HepG2 (cell line): ENCODE measurements around the gene NDUFA5. TPM values are rescaled to one million over a fixed set of nuclear protein-coding genes. Genes with fewer than 3 reads are reported as not detected.

Source experiments
- ATAD3A ChIP-seq: sonication (generic); formaldehyde crosslinking; IDR thresholded peaks from 2 replicates; pipeline ENCODE4 v1.4.0; 2020; ENCODE audit warnings: missing genetic modification reagents
- ATF7-NPFF ChIP-seq: sonication (generic); formaldehyde crosslinking; IDR thresholded peaks from 2 replicates; pipeline ENCODE4 v1.8.1; 2023; ENCODE audit warnings: mild to moderate bottlenecking, low read depth, missing genetic modification reagents, moderate library complexity
- CEBPG ChIP-seq: IDR thresholded peaks from 2 replicates; pipeline ENCODE4 v1.6.1; 2016
- CHD4 ChIP-seq: fragments of 200-600 bp; sonication (generic); IDR thresholded peaks from 2 replicates; pipeline ENCODE4 v1.7.0; 2017; ENCODE audit warnings: mild to moderate bottlenecking, low read length, borderline replicate concordance
- CREM ChIP-seq, 2 experiments: sonication (generic) in 1 of 2; formaldehyde crosslinking in 1 of 2; IDR thresholded peaks; 2 replicates each; pipeline versions ENCODE4 v1.4.0 to v1.6.1; 2016 to 2020; ENCODE audit warnings: antibody characterized with exemption in 1 of 2, mild to moderate bottlenecking in 1 of 2, missing genetic modification reagents in 1 of 2
- KLF11 ChIP-seq: IDR thresholded peaks from 2 replicates; pipeline ENCODE4 v1.6.1; 2016; ENCODE audit warnings: missing compliant biosample characterization
- MAFK ChIP-seq, 2 experiments: IDR thresholded peaks in 1 of 2; conservative IDR thresholded peaks in 1 of 2; 2 replicates each; pipeline ENCODE4 v1.6.1; 2011; ENCODE audit warnings: improper control_type of control experiment in 2 of 2, low read length in 2 of 2
- NFE2L2 ChIP-seq: fragments of 150-350 bp; IDR thresholded peaks from 2 replicates; pipeline ENCODE4 v1.6.1; 2014; ENCODE audit warnings: low read length
- NFIC ChIP-seq: IDR thresholded peaks from 2 replicates; pipeline ENCODE4 v1.6.1; 2012; ENCODE audit warnings: mild to moderate bottlenecking, low read length, inconsistent platforms
- PAX8 ChIP-seq: sonication (generic); formaldehyde crosslinking; IDR thresholded peaks from 2 replicates; pipeline ENCODE4 v1.8.0; 2022; ENCODE audit warnings: mild to moderate bottlenecking, missing genetic modification reagents, borderline replicate concordance
- RAD21 ChIP-seq: fragments of 450-650 bp; formaldehyde crosslinking; IDR thresholded peaks from 2 replicates; pipeline ENCODE4 v1.5.0; 2020; ENCODE audit warnings: mild to moderate bottlenecking
- RELA ChIP-seq: sonication (generic); formaldehyde crosslinking; IDR thresholded peaks from 2 replicates; pipeline ENCODE4 v1.4.0; 2020; ENCODE audit warnings: missing genetic modification reagents
- RFXAP ChIP-seq: sonication (generic); formaldehyde crosslinking; IDR thresholded peaks from 2 replicates; pipeline ENCODE4 v1.4.0; 2020; ENCODE audit warnings: missing genetic modification reagents, borderline replicate concordance
- SIN3A ChIP-seq: IDR thresholded peaks from 2 replicates; pipeline ENCODE4 v1.6.1; 2011; ENCODE audit warnings: low read depth, mild to moderate bottlenecking, control low read depth, low read length, borderline replicate concordance
- TARDBP ChIP-seq: sonication (generic); formaldehyde crosslinking; IDR thresholded peaks from 2 replicates; pipeline ENCODE4 v1.8.0; 2022; ENCODE audit warnings: mild to moderate bottlenecking, missing genetic modification reagents
- TRIM24 ChIP-seq: sonication (generic); formaldehyde crosslinking; IDR thresholded peaks from 2 replicates; pipeline ENCODE4 v1.8.0; 2022; ENCODE audit warnings: mild to moderate bottlenecking, missing genetic modification reagents
- ZBTB42 ChIP-seq: sonication (generic); formaldehyde crosslinking; IDR thresholded peaks from 2 replicates; pipeline ENCODE4 v1.5.0; 2020; ENCODE audit warnings: mild to moderate bottlenecking, missing genetic modification reagents
- ZFP37 ChIP-seq: sonication (generic); formaldehyde crosslinking; IDR thresholded peaks from 2 replicates; pipeline ENCODE4 v1.4.0; 2020; ENCODE audit warnings: missing genetic modification reagents, borderline replicate concordance
- ZNF256 ChIP-seq: sonication (generic); formaldehyde crosslinking; conservative IDR thresholded peaks from 2 replicates; pipeline ENCODE4 v1.4.0; 2020; ENCODE audit warnings: missing genetic modification reagents
- ZNF274 ChIP-seq: sonication (generic); formaldehyde crosslinking; IDR thresholded peaks from 2 replicates; pipeline ENCODE4 v1.5.1; 2020; ENCODE audit warnings: mild to moderate bottlenecking, missing genetic modification reagents
- ZNF569 ChIP-seq: sonication (generic); formaldehyde crosslinking; IDR thresholded peaks from 2 replicates; pipeline ENCODE4 v1.5.0; 2020; ENCODE audit warnings: mild to moderate bottlenecking, missing genetic modification reagents, moderate library complexity, borderline replicate concordance
- polyA plus RNA-seq, 8 experiments: library from polyadenylated mRNA; depleted of rRNA in 3 of 8; stranded (reverse) in 7 of 8; unstranded in 1 of 8; fragments of >200 nt; fragmentation: Illumina TruSeq in 4 of 8; extraction: Trizol in 4 of 8; gene quantifications; 2 replicates each; pipeline versions ENCODE4 v1.2.1 to v1.2.3, GENCODE V29; 2011 to 2016; ENCODE audit warnings: low read depth in 4 of 8, missing spikeins in 1 of 8, mixed read lengths in 1 of 8; ENCODE audit not compliant: insufficient read depth in 1 of 8
- total RNA-seq, 5 experiments: library from RNA; depleted of rRNA; stranded (reverse); fragments of >200 nt; fragmentation: Illumina TruSeq; extraction: Trizol; gene quantifications; 2 replicates each; pipeline ENCODE4 v1.2.3, GENCODE V29; 2016; ENCODE audit warnings: low read depth in 1 of 5
- TF ChIP-seq, protein P1 (sequence below): sonication (generic); formaldehyde crosslinking; IDR thresholded peaks from 2 replicates; pipeline ENCODE4; 2020; ENCODE audit warnings: missing genetic modification reagents, mild to moderate bottlenecking, borderline replicate concordance
- TF ChIP-seq, protein P2 (sequence below): sonication (generic); formaldehyde crosslinking; IDR thresholded peaks from 2 replicates; pipeline ENCODE4 v1.5.0; 2020; ENCODE audit warnings: missing genetic modification reagents

NDUFA5 gene
- total and polyA plus RNA-seq, 2 of the 13 experiments (the other 11 are each of a cell fraction or from before 2014, with no cell fraction given), result 16.9 to 55.9 TPM

DNA sequence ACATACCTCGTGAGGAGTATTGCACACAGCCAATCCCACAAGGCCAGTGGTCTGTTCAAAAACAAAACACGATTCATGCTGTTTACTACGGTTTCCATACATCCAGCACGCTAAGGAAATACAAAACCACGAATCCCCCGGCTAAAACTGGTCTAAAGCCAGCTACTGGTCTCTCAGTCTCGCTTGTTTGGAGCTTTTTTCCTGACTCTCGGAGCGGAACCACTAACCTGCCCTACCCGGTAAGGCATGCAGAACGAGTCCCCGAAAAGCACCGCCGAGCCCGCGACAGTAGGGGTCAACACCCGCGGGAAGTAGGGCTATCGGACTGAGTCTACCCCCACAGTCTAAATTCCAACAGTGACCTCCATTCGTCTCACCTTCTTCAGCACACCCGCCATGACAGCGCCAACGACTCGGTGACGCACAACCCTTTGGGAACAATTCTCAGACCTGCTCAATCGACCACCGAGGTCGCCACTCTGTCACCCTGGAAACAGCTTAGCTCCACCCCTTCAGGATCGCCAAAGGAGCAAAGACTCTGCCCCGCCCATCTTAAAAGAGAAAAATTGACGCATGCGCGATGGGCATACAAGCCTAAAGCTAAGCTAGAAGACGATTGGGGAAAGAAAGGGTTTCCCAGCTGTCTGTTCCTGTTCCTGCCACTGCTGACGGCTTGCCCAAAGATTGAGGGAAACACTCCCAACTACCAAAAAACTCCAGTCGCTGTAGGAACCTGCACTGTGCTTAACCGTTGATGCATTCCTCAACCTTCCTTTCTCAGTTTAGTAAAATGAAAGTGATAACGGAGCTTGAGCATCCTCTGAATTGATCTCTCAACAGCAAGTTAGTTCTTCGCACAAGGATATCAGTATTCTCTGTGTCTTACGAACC is at the start of gene NDUFA5 (continued):
- TF ChIP-seq, protein P1, sequence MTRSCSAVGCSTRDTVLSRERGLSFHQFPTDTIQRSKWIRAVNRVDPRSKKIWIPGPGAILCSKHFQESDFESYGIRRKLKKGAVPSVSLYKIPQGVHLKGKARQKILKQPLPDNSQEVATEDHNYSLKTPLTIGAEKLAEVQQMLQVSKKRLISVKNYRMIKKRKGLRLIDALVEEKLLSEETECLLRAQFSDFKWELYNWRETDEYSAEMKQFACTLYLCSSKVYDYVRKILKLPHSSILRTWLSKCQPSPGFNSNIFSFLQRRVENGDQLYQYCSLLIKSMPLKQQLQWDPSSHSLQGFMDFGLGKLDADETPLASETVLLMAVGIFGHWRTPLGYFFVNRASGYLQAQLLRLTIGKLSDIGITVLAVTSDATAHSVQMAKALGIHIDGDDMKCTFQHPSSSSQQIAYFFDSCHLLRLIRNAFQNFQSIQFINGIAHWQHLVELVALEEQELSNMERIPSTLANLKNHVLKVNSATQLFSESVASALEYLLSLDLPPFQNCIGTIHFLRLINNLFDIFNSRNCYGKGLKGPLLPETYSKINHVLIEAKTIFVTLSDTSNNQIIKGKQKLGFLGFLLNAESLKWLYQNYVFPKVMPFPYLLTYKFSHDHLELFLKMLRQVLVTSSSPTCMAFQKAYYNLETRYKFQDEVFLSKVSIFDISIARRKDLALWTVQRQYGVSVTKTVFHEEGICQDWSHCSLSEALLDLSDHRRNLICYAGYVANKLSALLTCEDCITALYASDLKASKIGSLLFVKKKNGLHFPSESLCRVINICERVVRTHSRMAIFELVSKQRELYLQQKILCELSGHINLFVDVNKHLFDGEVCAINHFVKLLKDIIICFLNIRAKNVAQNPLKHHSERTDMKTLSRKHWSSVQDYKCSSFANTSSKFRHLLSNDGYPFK (CRISPR knock-in tag), result peak; percentile 79; the same call in 1 of the 2 replicates
- TF ChIP-seq RELA (CRISPR knock-in tag), result no peak
- TF ChIP-seq, protein P2, sequence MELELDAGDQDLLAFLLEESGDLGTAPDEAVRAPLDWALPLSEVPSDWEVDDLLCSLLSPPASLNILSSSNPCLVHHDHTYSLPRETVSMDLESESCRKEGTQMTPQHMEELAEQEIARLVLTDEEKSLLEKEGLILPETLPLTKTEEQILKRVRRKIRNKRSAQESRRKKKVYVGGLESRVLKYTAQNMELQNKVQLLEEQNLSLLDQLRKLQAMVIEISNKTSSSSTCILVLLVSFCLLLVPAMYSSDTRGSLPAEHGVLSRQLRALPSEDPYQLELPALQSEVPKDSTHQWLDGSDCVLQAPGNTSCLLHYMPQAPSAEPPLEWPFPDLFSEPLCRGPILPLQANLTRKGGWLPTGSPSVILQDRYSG (CRISPR knock-in tag), result no peak
- no peak for TF ChIP-seq RAD21 (CRISPR knock-in tag)
- peak; percentile 87 for TF ChIP-seq CREM (IDR thresholded peaks at IDR 0.05)
- TF ChIP-seq CREM (CRISPR knock-in tag; IDR thresholded peaks at IDR 0.05), result no peak
- no peak for TF ChIP-seq ZFP37 (CRISPR knock-in tag)
- no peak for TF ChIP-seq TRIM24
- TF ChIP-seq ZNF274 (CRISPR knock-in tag), result no peak
- TF ChIP-seq CHD4, result no peak
- TF ChIP-seq SIN3A, result peak; percentile 98
- TF ChIP-seq ZBTB42 (CRISPR knock-in tag), result no peak
- no peak for TF ChIP-seq PAX8 (CRISPR knock-in tag)
- TF ChIP-seq ATF7-NPFF (CRISPR knock-in tag), result peak; percentile 65
- TF ChIP-seq ZNF569 (CRISPR knock-in tag), result no peak
- no peak for TF ChIP-seq ZNF256
- TF ChIP-seq MAFK (conservative IDR thresholded peaks at IDR 0.05 in 1 of 2, IDR thresholded peaks at IDR 0.05 in 1 of 2; ENCODE audit: low read length in 2 of 2), result no peak
- TF ChIP-seq NFIC, result 0 out of 2 replicates have a peak, but pooled peaks have one; percentile 38
- no peak for TF ChIP-seq ATAD3A
- peak; percentile 83; the same call in 1 of the 2 replicates for TF ChIP-seq RFXAP (CRISPR knock-in tag)
- no peak; the same call in 1 of the 2 replicates for TF ChIP-seq CEBPG
- peak; percentile 47; the same call in 1 of the 2 replicates for TF ChIP-seq KLF11 (CRISPR knock-in tag)
- no peak for TF ChIP-seq NFE2L2
- peak; percentile 93 for TF ChIP-seq TARDBP (CRISPR knock-in tag)
